Heart left ventricle (tissue), 13 donors: ENCODE results near the gene PSTPIP1.

Experiments
- CTCF ChIP-seq, 12 donors: fragments of 200-600 bp; sonication (generic) in 4 of 12; IDR thresholded peaks; one replicate each; pipeline versions ENCODE4 v1.5.0 to v1.8.0; 2018 to 2022; ENCODE audit warnings: antibody characterized with exemption in 12 of 12, mild to moderate bottlenecking in 5 of 12
- POLR2A ChIP-seq, 2 donors: fragments of 450-650 bp; IDR thresholded peaks; one replicate each; pipeline ENCODE4 v1.6.1; 2017; ENCODE audit warnings: antibody characterized with exemption in 2 of 2, mild to moderate bottlenecking in 2 of 2, moderate library complexity in 2 of 2
- donor health status: ischemic (EF 13 %, LVEDD 7.1; RV severe dilation, severe dysfunction).
- donor health status: DM: no; HTN: yes; CAD: no.
- donor health status: DM: no; HTN: no; CAD: no.
- donor health status: ischemic (EF 25% LVEDD 6.9; RV normal size, moderate dysfunction).
- donor health status: ischemic (EF 25% LVEDD 5.7; RV mildly dilated, moderate dysfunction).
- donor health status: ischemic (EF 35%, LVEDD 5.7; RV mildly dilated, moderate dysfunction).
- donor health status: nonischemic (EF 11% LVEDD 7.7; RV severe dilation, severe dysfunction).
- donor health status: DM: yes; HTN: yes; CAD: no.
- donor health status: PGD.
- donor health status: ischemic (EF 29% LVEDD 5.4; RV normal size, mild dysfunction).
- donor health status: nonischemic (EF 23%, LVEDD 6.1; RV moderate dilation, normal function).

- TF ChIP-seq CTCF (IDR thresholded peaks at IDR 0.05) (no peak), POLR2A (IDR thresholded peaks at IDR 0.05) (no peak)
Observed at GRCh38 chr15:76978522-76979330, 16.2 kb upstream of the PSTPIP1 start.
